ENCODE results near the gene PWP2.

DNA sequence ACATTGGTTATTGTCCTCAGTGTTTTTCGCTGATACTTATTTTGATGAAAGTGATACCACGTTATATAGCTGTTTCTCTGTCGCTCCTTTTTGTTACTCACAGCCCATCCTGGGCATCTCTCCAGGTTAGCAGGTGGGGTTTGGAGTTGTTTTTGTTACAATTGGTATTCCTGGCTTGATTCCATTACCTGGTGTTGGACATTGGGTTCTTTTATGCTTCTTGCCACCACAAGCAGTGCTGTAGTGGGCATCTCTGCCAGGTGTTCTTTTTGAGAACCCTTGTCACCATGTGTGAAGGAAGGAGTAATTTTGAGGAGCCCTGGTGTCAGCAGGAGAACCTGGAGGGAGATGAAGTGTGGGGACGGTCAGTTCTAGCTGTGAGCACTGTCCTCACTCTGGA, 47.5 kb upstream of the PWP2 start:
- TF ChIP-seq POLR2AphosphoS5 (IDR thresholded peaks at IDR 0.05; ENCODE audit: low read depth, low read length) (no peak), TAF1 (IDR thresholded peaks at IDR 0.05; ENCODE audit: borderline replicate concordance, insufficient read depth, low read length) (no peak), SIN3A (IDR thresholded peaks at IDR 0.05; ENCODE audit: borderline replicate concordance, insufficient read depth, low read length) (no peak), FOXP2 (optimal IDR thresholded peaks at IDR 0.05; ENCODE audit: borderline replicate concordance, extremely low read depth, extremely low read length, insufficient read depth) (no peak)
- TF ChIP-seq, protein P1, sequence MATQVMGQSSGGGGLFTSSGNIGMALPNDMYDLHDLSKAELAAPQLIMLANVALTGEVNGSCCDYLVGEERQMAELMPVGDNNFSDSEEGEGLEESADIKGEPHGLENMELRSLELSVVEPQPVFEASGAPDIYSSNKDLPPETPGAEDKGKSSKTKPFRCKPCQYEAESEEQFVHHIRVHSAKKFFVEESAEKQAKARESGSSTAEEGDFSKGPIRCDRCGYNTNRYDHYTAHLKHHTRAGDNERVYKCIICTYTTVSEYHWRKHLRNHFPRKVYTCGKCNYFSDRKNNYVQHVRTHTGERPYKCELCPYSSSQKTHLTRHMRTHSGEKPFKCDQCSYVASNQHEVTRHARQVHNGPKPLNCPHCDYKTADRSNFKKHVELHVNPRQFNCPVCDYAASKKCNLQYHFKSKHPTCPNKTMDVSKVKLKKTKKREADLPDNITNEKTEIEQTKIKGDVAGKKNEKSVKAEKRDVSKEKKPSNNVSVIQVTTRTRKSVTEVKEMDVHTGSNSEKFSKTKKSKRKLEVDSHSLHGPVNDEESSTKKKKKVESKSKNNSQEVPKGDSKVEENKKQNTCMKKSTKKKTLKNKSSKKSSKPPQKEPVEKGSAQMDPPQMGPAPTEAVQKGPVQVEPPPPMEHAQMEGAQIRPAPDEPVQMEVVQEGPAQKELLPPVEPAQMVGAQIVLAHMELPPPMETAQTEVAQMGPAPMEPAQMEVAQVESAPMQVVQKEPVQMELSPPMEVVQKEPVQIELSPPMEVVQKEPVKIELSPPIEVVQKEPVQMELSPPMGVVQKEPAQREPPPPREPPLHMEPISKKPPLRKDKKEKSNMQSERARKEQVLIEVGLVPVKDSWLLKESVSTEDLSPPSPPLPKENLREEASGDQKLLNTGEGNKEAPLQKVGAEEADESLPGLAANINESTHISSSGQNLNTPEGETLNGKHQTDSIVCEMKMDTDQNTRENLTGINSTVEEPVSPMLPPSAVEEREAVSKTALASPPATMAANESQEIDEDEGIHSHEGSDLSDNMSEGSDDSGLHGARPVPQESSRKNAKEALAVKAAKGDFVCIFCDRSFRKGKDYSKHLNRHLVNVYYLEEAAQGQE (IDR thresholded peaks at IDR 0.05; ENCODE audit: insufficient read depth in 1 of 2, low read depth in 2 of 2, low read length in 2 of 2), result no peak
